CD14-positive monocyte (primary cell): ENCODE data around the gene HNRNPF. TPM values are rescaled to one million over a fixed set of nuclear protein-coding genes. Genes with fewer than 3 reads are reported as not detected.
"Not testable (repeated sequence)": the region's sequence is repeated elsewhere in the genome, so short reads cannot be mapped to it uniquely, and the experiment has no call there.

Experiments used
- DNase-seq, 3 donors: peaks; one replicate each; pipeline ENCODE4 v3.0.0-alpha.2; 2011 to 2022
- H2AFZ ChIP-seq: 2 replicates; pipeline ENCODE4 v1.6.0; 2012; ENCODE audit warnings: mild to moderate bottlenecking, low read depth, low read length, inconsistent platforms; ENCODE audit not compliant: insufficient read depth, poor library complexity, severe bottlenecking
- H3K27ac ChIP-seq, 2 donors: 1 replicate in 1 of 2; 2 replicates in 1 of 2; pipeline ENCODE4 v1.5.1; 2012 to 2013; ENCODE audit warnings: low read length in 2 of 2, control low read depth in 1 of 2, inconsistent platforms in 1 of 2, low read depth in 1 of 2, mild to moderate bottlenecking in 1 of 2
- H3K27me3 ChIP-seq, 2 donors: one replicate each; pipeline versions ENCODE4 v1.6.0 to v1.6.1; 2011 to 2013; ENCODE audit warnings: low read length in 2 of 2; ENCODE audit not compliant: control insufficient read depth in 2 of 2, insufficient read depth in 2 of 2
- H3K36me3 ChIP-seq, 2 donors: replicated peaks in 1 of 2; 1 replicate in 1 of 2; 2 replicates in 1 of 2; pipeline versions ENCODE4 v1.5.1 to v1.6.1; 2012 to 2013; ENCODE audit warnings: low read length in 2 of 2, control low read depth in 1 of 2, inconsistent platforms in 1 of 2, mild to moderate bottlenecking in 1 of 2; ENCODE audit not compliant: insufficient read depth in 2 of 2, control insufficient read depth in 1 of 2
- H3K4me1 ChIP-seq, 2 donors: 1 replicate in 1 of 2; 2 replicates in 1 of 2; pipeline versions ENCODE4 v1.5.1 to v1.6.1; 2012 to 2013; ENCODE audit warnings: low read length in 2 of 2, control low read depth in 1 of 2, inconsistent platforms in 1 of 2, mild to moderate bottlenecking in 1 of 2, moderate library complexity in 1 of 2; ENCODE audit not compliant: insufficient read depth in 2 of 2, control insufficient read depth in 1 of 2
- H3K4me2 ChIP-seq: replicated peaks from 2 replicates; pipeline ENCODE3; 2012; ENCODE audit warnings: low read length, moderate library complexity, mild to moderate bottlenecking; ENCODE audit not compliant: poor library complexity, severe bottlenecking; ENCODE audit errors: extremely low read depth
- H3K4me3 ChIP-seq, 3 experiments: fragments of 200-600 bp in 1 of 3; sonication (generic) in 1 of 3; replicated peaks in 1 of 3; 1 replicate in 2 of 3; 2 replicates in 1 of 3; pipeline ENCODE4 v1.5.1; 2011 to 2013; ENCODE audit warnings: low read length in 3 of 3, mild to moderate bottlenecking in 3 of 3, control low read depth in 2 of 3, low read depth in 2 of 3, inconsistent platforms in 1 of 3, moderate library complexity in 1 of 3
- H3K79me2 ChIP-seq: 2 replicates; pipeline ENCODE4 v1.6.0; 2012; ENCODE audit warnings: mild to moderate bottlenecking, control low read depth, inconsistent platforms, low read length, moderate library complexity; ENCODE audit not compliant: insufficient read depth
- H3K9ac ChIP-seq: 2 replicates; pipeline ENCODE4 v1.6.0; 2017; ENCODE audit warnings: low read length, mild to moderate bottlenecking; ENCODE audit not compliant: insufficient read depth, poor library complexity, severe bottlenecking
- H3K9me3 ChIP-seq, 2 donors: replicated peaks in 1 of 2; 1 replicate in 1 of 2; 2 replicates in 1 of 2; pipeline versions ENCODE4 v1.5.1 to v1.6.1; 2012 to 2013; ENCODE audit warnings: low read length in 2 of 2, control low read depth in 1 of 2; ENCODE audit not compliant: control insufficient read depth in 1 of 2, insufficient read depth in 1 of 2
- H4K20me1 ChIP-seq: 2 replicates; pipeline ENCODE4 v1.6.0; 2012; ENCODE audit warnings: mild to moderate bottlenecking, low read length, control low read depth, moderate library complexity; ENCODE audit not compliant: insufficient read depth
- H3K27ac Mint-ChIP-seq, 7 donors: one replicate each; pipeline ENCODE4 v1.8.0; 2020; ENCODE audit warnings: mild to moderate bottlenecking in 7 of 7, mixed read lengths in 7 of 7, moderate library complexity in 6 of 7, inconsistent platforms in 2 of 7
- H3K27me3 Mint-ChIP-seq, 3 donors: one replicate each; pipeline ENCODE4 v1.8.0; 2021 to 2022; ENCODE audit warnings: low read depth in 3 of 3, mild to moderate bottlenecking in 3 of 3, mixed read lengths in 3 of 3, moderate library complexity in 3 of 3, inconsistent platforms in 1 of 3
- H3K36me3 Mint-ChIP-seq, 2 donors: one replicate each; pipeline ENCODE4 v1.8.0; 2020; ENCODE audit warnings: mixed read lengths in 2 of 2, inconsistent platforms in 1 of 2, mild to moderate bottlenecking in 1 of 2
- H3K4me1 Mint-ChIP-seq: one replicate; pipeline ENCODE4 v1.8.0; 2020; ENCODE audit warnings: mild to moderate bottlenecking, mixed read lengths
- H3K4me3 Mint-ChIP-seq, 2 donors: one replicate each; pipeline ENCODE4 v1.8.0; 2020; ENCODE audit warnings: mild to moderate bottlenecking in 2 of 2, mixed read lengths in 2 of 2, moderate library complexity in 1 of 2
- H3K9me3 Mint-ChIP-seq, 7 donors: one replicate each; pipeline ENCODE4 v1.8.0; 2020 to 2022; ENCODE audit warnings: mixed read lengths in 7 of 7, mild to moderate bottlenecking in 6 of 7, moderate library complexity in 6 of 7, inconsistent platforms in 2 of 7
- CTCF ChIP-seq: fragments of 200-600 bp; IDR thresholded peaks from one replicate; pipeline ENCODE4 v1.8.0; 2022; ENCODE audit warnings: antibody characterized with exemption, mild to moderate bottlenecking
- WGBS: methylation state at CpG from one replicate; pipeline ENCODE4 v1.1.5; 2013; ENCODE audit warnings: missing lambda C conversion rate; ENCODE audit not compliant: insufficient coverage; 5-methylcytosine and 5-hydroxymethylcytosine counted together
- intact Hi-C, 2 donors: fragments of 100-400 bp; cut with micrococcal nuclease; formaldehyde crosslinking; loops; one replicate each; pipeline versions ENCODE4 v1.15.0 to v1.15.1; 2023
- polyA plus RNA-seq, 3 donors: library from polyadenylated mRNA; depleted of rRNA in 1 of 3; unstranded in 2 of 3; stranded (reverse) in 1 of 3; fragments of 300-500 nt in 2 of 3; fragments of >200 nt in 1 of 3; fragmentation: Illumina TruSeq in 2 of 3; gene quantifications; 1 replicate in 2 of 3; 2 replicates in 1 of 3; pipeline ENCODE4 v1.2.3, GENCODE V29; 2012 to 2021

The HNRNPF gene
- polyA plus RNA-seq, 3 donors: 115 to 189 (median 188) TPM

- H3K36me3 ChIP-seq, intact Hi-C loops, H3K9ac ChIP-seq, H3K27me3 Mint-ChIP-seq, H3K9me3 ChIP-seq, H3K27me3 ChIP-seq, H3K4me3 ChIP-seq, DNase-seq, H3K4me2 ChIP-seq, H4K20me1 ChIP-seq, H3K4me3 Mint-ChIP-seq, H3K36me3 Mint-ChIP-seq, H2AFZ ChIP-seq, H3K9me3 Mint-ChIP-seq: not testable (repeated sequence)
- Histone ChIP-seq H3K4me1 (peaks cover 41 to 52% of the 10 kb centered on the region in 2 donors), H3K79me2 (peaks cover 46% of the 10 kb centered on the region), H3K27ac (peak overlapping the region in 1 of 2 donors; percentile 94)
- H3K4me1 Mint-ChIP-seq: peaks cover 40% of the 10 kb centered on the region
- 90% methylated on average over 2 of the region's 9 CpGs for WGBS
- H3K27ac Mint-ChIP-seq: peak overlapping the region in 2 of 7 donors; percentile 41 to 98
Observed at GRCh38 chr10:43454025-43454424, 45.0 kb upstream of the HNRNPF start.

- no peaks in the 10 kb centered on the region for H3K27me3 Mint-ChIP-seq
- no peak overlapping the region for H3K4me2 ChIP-seq
- H3K27ac ChIP-seq: peak overlapping the region in 1 of 2 donors; percentile 83
- no peaks in the 10 kb centered on the region for H3K9me3 ChIP-seq
- no peak for DNase-seq
- no peaks in the 10 kb centered on the region for H4K20me1 ChIP-seq
- no peaks in the 10 kb centered on the region for H3K27me3 ChIP-seq
- no CpG with 5 or more reads among the region's 4 CpGs for WGBS
- peaks cover 46 to 56% of the 10 kb centered on the region in 2 donors for H3K4me1 ChIP-seq
- H3K36me3 Mint-ChIP-seq: peaks cover 0 to 9% of the 10 kb centered on the region in 2 donors
- no peak overlapping the region for H2AFZ ChIP-seq
- no peaks in the 10 kb centered on the region for H3K36me3 ChIP-seq
- H3K4me3 Mint-ChIP-seq: no peak overlapping the region
- H3K9ac ChIP-seq: no peak overlapping the region
- H3K79me2 ChIP-seq: peaks cover 46% of the 10 kb centered on the region
- no peaks in the 10 kb centered on the region for H3K9me3 Mint-ChIP-seq
- peak overlapping the region in 5 of 7 donors; percentile 88 to 97 (median 95) for H3K27ac Mint-ChIP-seq
- peaks cover 40% of the 10 kb centered on the region for H3K4me1 Mint-ChIP-seq
- no peak for TF ChIP-seq CTCF
- intact Hi-C loops: loop anchor here in 1 of 2 donors (2.0 kb wide), 1 partner anchor 15 kb away; no protein-coding TSS in a partner anchor
- H3K4me3 ChIP-seq: no peak overlapping the region
Observed at GRCh38 chr10:43453266-43453831, 44.4 kb upstream of the HNRNPF start.
